Progenitor cell of endocrine pancreas (in vitro differentiated cells): ENCODE data around the gene PNPLA2. TPM values are rescaled to one million over a fixed set of nuclear protein-coding genes. Genes with fewer than 3 reads are reported as not detected.

Source experiments
- DNase-seq: peaks from one replicate; pipeline ENCODE4 v3.0.0; 2021; ENCODE audit warnings: low spot score; ENCODE audit not compliant: unreplicated experiment
- H3K27ac Mint-ChIP-seq: 2 replicates; pipeline ENCODE4 v1.8.0; 2021; ENCODE audit warnings: mild to moderate bottlenecking, moderate library complexity, mixed read lengths
- H3K27me3 Mint-ChIP-seq: 2 replicates; pipeline ENCODE4 v1.8.0; 2021; ENCODE audit warnings: mixed read lengths
- H3K36me3 Mint-ChIP-seq: 2 replicates; pipeline ENCODE4 v1.8.0; 2022; ENCODE audit warnings: mixed read lengths; ENCODE audit not compliant: insufficient read depth
- H3K4me1 Mint-ChIP-seq: 2 replicates; pipeline ENCODE4 v1.8.0; 2021; ENCODE audit warnings: low read depth, mixed read lengths
- H3K4me3 Mint-ChIP-seq: 2 replicates; pipeline ENCODE4 v1.8.0; 2021; ENCODE audit warnings: low read depth, mild to moderate bottlenecking, moderate library complexity, mixed read lengths
- H3K9me3 Mint-ChIP-seq: 2 replicates; pipeline ENCODE4 v1.8.0; 2021; ENCODE audit warnings: low read depth, mixed read lengths
- total RNA-seq: library from RNA; stranded (reverse); gene quantifications from 2 replicates; pipeline ENCODE4 v1.2.1, GENCODE V29; 2021
- TF ChIP-seq, protein P1 (sequence below): fragments of 200-600 bp; sonication (generic); IDR thresholded peaks from one replicate; pipeline ENCODE4 v1.5.0; 2021; ENCODE audit warnings: antibody characterized with exemption, mild to moderate bottlenecking; ENCODE audit not compliant: unreplicated experiment

Gene PNPLA2
- total RNA-seq, 1 donor from 2014 or later, result 51.1 TPM

GRCh38 chr11:843086-843734 is 24.5 kb downstream of the PNPLA2 start:
- DNase-seq, result no peak
- TF ChIP-seq, protein P1, sequence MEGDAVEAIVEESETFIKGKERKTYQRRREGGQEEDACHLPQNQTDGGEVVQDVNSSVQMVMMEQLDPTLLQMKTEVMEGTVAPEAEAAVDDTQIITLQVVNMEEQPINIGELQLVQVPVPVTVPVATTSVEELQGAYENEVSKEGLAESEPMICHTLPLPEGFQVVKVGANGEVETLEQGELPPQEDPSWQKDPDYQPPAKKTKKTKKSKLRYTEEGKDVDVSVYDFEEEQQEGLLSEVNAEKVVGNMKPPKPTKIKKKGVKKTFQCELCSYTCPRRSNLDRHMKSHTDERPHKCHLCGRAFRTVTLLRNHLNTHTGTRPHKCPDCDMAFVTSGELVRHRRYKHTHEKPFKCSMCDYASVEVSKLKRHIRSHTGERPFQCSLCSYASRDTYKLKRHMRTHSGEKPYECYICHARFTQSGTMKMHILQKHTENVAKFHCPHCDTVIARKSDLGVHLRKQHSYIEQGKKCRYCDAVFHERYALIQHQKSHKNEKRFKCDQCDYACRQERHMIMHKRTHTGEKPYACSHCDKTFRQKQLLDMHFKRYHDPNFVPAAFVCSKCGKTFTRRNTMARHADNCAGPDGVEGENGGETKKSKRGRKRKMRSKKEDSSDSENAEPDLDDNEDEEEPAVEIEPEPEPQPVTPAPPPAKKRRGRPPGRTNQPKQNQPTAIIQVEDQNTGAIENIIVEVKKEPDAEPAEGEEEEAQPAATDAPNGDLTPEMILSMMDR, result peak; percentile 37
- peak overlapping the region; percentile 56 for H3K27ac Mint-ChIP-seq
- H3K36me3 Mint-ChIP-seq, result no peaks in the 10 kb centered on the region
- no peaks in the 10 kb centered on the region for H3K9me3 Mint-ChIP-seq
- H3K4me1 Mint-ChIP-seq, result peaks cover 15% of the 10 kb centered on the region
- peaks cover 3% of the 10 kb centered on the region for H3K27me3 Mint-ChIP-seq
- peak overlapping the region; percentile 67 for H3K4me3 Mint-ChIP-seq

- peak; percentile 37 for DNase-seq
- Mint-ChIP-seq H3K9me3 (no peaks in the 10 kb centered on the region), H3K36me3 (no peaks in the 10 kb centered on the region), H3K4me1 (peaks cover 15% of the 10 kb centered on the region), H3K27me3 (peaks cover 3% of the 10 kb centered on the region), H3K4me3 (peak overlapping the region; percentile 67), H3K27ac (peak overlapping the region; percentile 64)
- TF ChIP-seq, protein P1, result no peak
Observed at GRCh38 chr11:843818-844692, 25.3 kb downstream of the PNPLA2 start.

DNA sequence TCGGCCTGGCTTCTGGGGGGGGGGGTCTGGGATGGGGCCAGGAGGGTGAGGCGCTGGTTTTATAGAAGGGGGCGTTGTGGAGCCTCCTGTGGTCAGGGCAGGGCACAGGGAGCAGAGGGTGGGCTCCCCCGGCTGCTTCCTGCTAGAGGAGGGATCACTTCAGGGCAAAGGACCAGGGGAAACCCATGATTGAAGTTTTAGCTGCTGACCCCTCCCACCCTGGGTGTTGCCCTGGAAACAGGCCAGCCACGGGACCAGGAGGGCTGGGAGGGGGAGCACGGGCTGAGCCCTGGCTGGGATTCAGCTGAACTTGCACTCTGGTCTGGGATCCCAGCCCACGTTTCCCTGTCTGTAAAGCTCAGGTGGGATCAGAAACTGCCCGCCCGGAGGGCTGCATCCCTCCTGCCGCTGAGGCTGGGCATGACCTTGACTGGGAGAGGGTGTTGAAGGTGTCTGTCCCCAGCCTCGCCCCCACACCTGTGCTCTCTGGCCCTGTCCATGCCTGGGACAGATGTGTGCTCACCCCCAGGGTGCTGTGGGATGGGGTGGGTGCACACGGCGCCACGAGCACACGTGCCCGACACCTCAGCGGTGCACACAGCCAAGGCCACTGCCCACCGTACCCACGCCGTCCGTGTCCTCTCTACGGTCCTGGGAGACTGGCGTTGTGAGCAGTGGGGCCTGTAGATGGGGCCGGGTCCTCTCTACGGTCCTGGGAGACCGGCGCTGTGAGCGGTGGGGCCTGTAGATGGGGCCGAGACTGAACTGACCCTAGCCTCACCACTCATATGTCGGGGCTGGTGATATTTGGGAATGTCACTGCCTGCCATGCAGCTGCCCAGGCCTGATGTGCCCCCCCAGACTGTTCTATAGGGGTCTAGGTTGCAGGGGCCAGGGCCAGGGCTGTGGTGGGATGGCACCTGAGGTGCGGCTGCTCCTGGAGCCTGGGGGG is 26.3 kb downstream of the PNPLA2 start:
- Mint-ChIP-seq H3K4me1 (peaks cover 15% of the 10 kb centered on the region), H3K27ac (no peak overlapping the region), H3K9me3 (no peaks in the 10 kb centered on the region), H3K4me3 (peak overlapping the region; percentile 35), H3K27me3 (peaks cover 3% of the 10 kb centered on the region), H3K36me3 (no peaks in the 10 kb centered on the region)
- DNase-seq, result no peak
- TF ChIP-seq, protein P1, result peak; percentile 25

- peaks cover 5% of the 10 kb centered on the region for H3K27me3 Mint-ChIP-seq
- H3K27ac Mint-ChIP-seq, result no peak overlapping the region
- no peaks in the 10 kb centered on the region for H3K36me3 Mint-ChIP-seq
- peaks cover 14% of the 10 kb centered on the region for H3K4me1 Mint-ChIP-seq
- no peak for DNase-seq
- no peaks in the 10 kb centered on the region for H3K9me3 Mint-ChIP-seq
- H3K4me3 Mint-ChIP-seq, result no peak overlapping the region
- TF ChIP-seq, protein P1, result no peak
Observed at GRCh38 chr11:845872-846495, 27.3 kb downstream of the PNPLA2 start.
